T-helper 2 cell (primary cell): ENCODE data around the gene ANKFY1.
A peak's percentile ranks its signal among the peaks of the same experiment; 100 is the strongest.
"Not testable (repeated sequence)": the region's sequence is repeated elsewhere in the genome, so short reads cannot be mapped to it uniquely, and the experiment has no call there.

ENCODE experiments used
- DNase-seq, 5 experiments: peaks; one replicate each; pipeline versions ENCODE4 v3.0.0 to v3.0.0-alpha.2; 2012 to 2022

The ANKFY1 gene

GRCh38 chr17:4155980-4156620 lies 107.7 kb downstream of the ANKFY1 start:
- peak in 1 of 5 experiments; percentile 38 for DNase-seq

DNA sequence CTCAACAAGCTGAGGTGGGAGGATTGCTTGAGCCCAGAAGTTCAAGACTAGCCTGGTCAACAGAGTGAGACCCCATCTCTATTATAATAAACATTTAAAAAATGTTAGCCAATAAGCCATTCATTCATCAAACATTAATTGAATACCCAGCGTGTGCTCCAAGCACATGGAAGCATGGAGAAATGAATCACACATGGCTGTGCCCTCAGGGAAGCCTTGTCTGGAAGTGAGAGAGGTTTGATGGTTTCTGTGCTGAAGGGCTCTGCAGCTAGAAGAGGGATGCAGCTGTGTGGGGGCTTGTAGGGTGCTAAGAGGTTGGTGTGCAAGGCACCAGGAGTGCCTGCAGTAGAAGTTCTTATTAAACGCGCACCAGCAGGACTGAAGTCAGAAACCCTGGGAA lies 109.6 kb downstream of the ANKFY1 start:
- DNase-seq, result no peak

DNA sequence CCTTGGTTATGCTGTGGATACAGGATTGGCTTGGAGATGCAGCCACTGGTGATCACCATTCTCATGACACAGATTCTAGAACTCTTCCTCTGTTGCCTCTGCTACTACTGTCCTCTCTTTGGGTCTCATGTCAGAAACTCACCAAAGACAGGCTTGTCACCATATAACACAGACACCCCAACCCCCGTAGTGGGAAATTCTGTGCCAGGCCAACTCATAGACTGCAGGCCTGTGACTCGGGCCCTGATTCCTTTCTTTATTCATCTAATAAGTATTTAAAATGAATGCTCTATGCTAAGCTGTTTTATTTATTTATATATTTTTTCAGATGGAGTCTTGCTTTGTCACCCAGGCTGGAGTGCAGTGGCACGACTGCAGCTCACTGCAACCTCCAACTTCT lies 111.3 kb downstream of the ANKFY1 start:
- DNase-seq, result no peak

GRCh38 chr17:4150096-4150495 lies 113.7 kb downstream of the ANKFY1 start:
- no peak for DNase-seq

DNA sequence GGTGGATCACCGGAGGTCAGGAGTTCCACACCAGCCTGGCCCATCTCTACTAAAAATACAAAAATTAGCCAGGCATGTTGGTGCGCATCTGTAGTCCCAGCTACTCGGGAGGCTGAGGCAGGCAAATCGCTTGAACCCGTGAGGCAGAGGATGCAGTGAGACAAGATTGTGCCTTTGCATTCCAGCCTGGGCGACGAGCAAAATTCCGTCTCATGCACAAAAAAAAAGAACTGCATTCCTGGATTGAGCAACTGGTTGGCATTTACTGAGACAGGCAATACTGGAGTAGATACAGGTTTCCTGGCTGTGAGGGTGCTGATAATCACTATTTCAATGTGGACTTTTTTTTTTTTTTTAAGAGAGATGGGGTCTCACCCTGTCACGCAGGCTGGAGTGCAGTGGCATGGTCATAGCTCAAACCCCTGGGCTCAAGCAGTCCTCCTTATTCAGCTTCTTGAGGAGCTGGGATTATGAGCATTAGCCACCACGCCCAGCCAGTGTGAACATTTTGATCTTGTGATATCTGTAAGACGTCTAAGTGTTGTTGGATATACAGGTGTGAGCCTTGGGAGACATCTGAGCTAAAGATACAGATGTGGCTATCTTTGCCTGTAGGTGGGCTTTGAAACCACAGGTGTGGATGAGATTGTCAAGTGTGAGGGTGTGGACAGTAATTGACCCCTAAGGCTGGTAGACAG lies 115.0 kb downstream of the ANKFY1 start:
- DNase-seq, result no peak

- DNase-seq, result no peak
Observed at GRCh38 chr17:4147751-4148310, 115.9 kb downstream of the ANKFY1 start.

- DNase-seq, result no peak
Observed at GRCh38 chr17:4146641-4147040, 117.1 kb downstream of the ANKFY1 start.

- DNase-seq, result peak in 1 of 5 experiments; percentile 39
Observed at GRCh38 chr17:4144422-4144747, 119.4 kb downstream of the ANKFY1 start.

DNA sequence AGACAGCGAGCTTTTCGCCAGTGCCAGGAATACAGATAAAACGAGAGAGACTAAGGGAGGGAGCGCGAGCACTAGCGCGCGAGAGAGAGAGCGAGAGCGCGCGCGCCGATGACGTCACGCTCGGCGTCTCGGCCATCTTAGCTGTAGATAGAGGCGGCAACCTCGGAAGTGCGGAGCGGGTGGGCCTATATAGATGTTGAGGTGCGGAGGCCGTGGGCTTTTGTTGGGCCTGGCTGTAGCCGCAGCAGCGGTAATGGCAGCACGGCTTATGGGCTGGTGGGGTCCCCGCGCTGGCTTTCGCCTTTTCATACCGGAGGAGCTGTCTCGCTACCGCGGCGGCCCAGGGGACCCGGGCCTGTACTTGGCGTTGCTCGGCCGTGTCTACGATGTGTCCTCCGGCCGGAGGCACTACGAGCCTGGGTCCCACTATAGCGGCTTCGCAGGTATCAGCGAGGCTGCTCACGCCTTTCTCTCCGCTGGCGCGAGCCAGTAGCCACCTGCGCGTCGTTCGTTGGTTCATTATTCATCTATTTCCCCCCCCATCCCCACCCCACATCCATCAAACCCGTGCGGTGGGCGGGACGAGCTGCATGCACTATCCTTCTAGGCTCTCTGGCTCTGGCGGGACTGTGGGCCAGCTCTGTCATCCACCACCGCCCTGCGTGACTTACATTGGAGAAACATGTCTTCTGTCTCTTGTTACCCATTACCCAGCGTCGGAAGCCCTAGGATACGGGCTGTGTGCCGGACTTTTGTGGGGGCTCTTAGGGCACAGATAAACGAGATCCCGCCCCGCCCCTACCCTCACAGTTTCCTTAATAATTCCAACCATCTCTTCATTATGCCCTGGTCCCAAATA lies 120.0 kb downstream of the ANKFY1 start:
- DNase-seq, result peak; percentile 77 to 97 (median 86)

- DNase-seq, result peak in 4 of 5 experiments; percentile 18 to 62 (median 28)
Observed at GRCh38 chr17:4142107-4142900, 121.5 kb downstream of the ANKFY1 start.

DNA sequence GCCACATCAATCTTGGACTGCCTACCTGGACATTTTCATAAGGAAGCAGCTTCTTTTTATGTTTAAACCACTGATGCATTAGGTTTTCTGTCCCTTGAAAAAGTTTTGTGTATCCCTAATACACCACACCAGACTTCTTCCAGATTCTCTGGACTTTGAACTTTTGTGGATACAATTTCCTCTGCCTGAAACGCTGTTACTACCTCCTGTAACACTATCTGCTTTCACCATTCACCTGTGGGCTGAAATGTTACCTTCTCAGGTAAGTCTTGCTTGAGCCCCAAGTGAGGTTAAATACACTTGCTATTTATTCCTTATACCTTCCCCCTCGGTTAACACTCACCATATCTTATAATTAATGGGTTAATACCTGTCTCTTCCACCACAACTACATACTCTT lies 123.7 kb downstream of the ANKFY1 start:
- no peak for DNase-seq

GRCh38 chr17:4138906-4139526 lies 124.8 kb downstream of the ANKFY1 start:
- not testable (repeated sequence) for DNase-seq

DNA sequence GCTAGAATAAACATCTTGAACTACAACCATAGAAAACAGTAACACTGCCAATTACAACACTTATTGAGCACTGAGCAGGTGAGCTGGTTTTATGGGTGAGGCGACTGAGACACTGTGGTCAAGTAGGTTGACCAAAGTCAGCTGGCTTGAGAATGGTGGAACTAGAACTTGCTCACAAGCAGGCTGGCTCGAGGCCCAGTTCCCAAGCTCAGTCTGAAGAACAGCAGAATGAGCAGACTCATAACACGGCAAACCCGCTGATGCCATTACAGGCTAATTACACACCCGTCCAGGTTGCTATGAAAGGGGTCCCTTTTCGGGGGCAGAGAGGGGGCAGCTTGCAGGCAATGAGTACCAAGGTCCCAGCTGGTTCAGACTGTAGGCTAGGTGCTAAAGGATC lies 127.4 kb downstream of the ANKFY1 start:
- no peak for DNase-seq

GRCh38 chr17:4135489-4135888 lies 128.3 kb downstream of the ANKFY1 start:
- DNase-seq, result no peak

DNA sequence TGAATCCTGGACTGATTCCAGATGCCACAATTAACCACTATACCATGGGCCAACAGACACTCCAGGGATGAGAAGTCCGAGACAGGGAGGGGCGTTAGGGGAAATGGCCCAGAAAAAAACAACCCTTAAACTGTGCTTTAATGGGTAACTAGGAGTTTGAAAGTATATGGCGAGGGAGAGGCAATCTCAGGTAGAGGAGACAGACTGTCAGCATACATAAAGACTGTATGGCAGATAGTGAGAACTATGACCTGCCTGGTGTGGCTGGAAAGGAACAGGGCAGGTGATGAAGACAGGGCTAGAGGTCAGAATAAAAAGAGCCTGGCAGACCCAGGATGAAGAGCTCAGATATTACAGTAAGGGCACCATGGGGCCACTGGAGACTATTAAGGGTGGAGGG lies 129.1 kb downstream of the ANKFY1 start:
- no peak for DNase-seq

GRCh38 chr17:4130715-4131114 lies 133.1 kb downstream of the ANKFY1 start:
- no peak for DNase-seq

- DNase-seq, result no peak
Observed at GRCh38 chr17:4127555-4127954, 136.2 kb downstream of the ANKFY1 start.

DNA sequence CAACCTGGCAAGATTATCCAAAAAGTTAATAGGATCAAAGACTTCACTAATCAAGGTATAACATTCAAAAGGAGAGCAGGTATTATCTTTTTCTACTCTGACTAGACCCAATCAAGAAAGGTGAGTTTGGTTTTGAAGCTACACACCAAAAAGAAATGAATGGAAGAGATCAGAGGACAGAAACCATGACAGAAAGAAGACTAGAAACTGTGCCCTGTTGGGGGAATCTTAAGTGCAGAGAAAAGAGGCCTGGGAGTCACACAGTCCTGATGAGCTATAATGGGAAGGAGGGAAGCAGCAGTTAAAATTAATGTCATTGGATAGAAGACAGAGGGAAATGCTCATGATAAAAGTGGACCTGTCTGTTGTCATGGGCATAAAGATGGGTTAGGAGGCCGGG lies 138.2 kb downstream of the ANKFY1 start:
- DNase-seq, result no peak

- DNase-seq, result no peak
Observed at GRCh38 chr17:4124999-4125398, 138.8 kb downstream of the ANKFY1 start.

DNA sequence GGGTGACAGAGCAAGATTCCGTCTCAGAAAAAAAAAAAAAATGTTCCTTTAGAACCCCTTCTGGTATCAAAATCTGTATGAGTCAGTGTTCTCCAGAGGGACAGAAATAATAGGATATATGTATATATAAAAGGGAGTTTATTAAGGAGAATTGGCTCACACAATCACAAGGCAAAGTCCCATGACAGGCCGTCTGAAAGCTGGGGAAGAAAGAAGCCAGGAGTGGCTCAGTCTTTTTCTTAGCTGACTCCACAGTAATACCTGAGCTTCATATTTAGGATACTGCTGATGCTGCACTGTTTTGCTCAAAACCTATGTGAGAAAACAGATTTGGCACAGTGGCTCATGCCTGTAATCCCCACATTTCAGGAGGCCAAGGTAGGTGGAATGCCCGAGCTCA lies 143.4 kb downstream of the ANKFY1 start:
- no peak for DNase-seq

- no peak for DNase-seq
Observed at GRCh38 chr17:4119299-4119698, 144.5 kb downstream of the ANKFY1 start.
